Stimulated activated naive CD4-positive, alpha-beta T cell (primary cell): Measurements from ENCODE around the gene SRPX2.
A peak's percentile ranks its signal among the peaks of the same experiment; 100 is the strongest.

ENCODE experiments used
- DNase-seq, 6 experiments: peaks; one replicate each; lab custom pipeline; 2025; lab: John Stamatoyannopoulos, UW

SRPX2 gene

DNA sequence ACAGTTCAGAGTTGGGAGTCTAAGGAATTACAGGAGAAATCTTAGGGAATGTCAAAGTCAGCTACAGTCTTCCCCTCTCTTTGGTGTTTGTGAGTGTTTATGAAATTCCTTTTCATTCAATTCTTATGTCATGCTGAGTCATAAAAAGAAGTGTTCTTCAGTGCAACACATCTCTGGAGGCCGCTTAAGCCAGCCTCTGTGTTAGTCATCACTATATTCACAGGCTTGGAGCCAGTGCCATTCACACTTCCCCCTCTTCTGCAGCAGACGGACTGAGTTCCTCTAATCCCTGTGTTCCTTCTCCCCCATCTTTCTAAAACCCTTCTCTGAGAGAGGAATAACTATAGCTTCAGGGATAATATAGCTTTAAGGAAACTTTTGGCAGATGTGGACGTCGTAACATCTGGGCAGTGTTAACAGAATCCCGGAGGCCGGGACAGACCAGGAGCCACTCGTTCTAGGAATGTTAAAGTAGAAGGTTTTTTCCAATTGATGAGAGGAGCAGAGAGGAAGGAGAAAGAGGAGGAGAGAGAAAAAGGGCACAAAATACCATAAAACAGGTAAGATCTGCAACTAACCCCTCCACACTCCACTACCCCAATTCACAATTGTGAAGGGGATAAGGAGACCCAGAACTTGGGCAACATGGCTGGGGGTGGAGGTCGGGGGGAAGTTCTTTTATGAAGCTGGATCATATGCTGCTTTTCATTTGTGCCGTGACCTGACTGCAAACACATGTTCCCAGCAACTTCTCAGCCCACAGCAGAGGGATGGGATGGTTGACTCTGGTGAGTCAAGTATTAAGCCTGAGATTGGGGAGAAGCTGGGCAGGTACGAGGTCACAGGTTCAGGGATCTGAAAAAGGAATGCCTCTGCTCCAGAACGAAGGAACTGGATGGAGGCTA, at the start of gene SRPX2:
TSS of gene SRPX2 (plus strand) at position 244 of the 905 bp plus-strand sequence. CDS start 2,124 bp downstream, outside the sequence.
- DNase-seq = no peak

- no peak for DNase-seq
Observed at GRCh38 chrX:100596601-100597000, 47.4 kb upstream of the SRPX2 start.

DNA sequence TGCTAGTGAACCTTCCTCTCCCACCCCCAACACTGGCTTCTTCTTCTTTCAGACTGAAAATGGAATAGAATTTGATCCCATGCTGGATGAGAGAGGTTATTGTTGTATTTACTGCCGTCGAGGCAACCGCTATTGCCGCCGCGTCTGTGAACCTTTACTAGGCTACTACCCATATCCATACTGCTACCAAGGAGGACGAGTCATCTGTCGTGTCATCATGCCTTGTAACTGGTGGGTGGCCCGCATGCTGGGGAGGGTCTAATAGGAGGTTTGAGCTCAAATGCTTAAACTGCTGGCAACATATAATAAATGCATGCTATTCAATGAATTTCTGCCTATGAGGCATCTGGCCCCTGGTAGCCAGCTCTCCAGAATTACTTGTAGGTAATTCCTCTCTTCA, 44.5 kb upstream of the SRPX2 start:
- DNase-seq = no peak

- no peak for DNase-seq
Observed at GRCh38 chrX:100600340-100600739, 43.7 kb upstream of the SRPX2 start.

DNA sequence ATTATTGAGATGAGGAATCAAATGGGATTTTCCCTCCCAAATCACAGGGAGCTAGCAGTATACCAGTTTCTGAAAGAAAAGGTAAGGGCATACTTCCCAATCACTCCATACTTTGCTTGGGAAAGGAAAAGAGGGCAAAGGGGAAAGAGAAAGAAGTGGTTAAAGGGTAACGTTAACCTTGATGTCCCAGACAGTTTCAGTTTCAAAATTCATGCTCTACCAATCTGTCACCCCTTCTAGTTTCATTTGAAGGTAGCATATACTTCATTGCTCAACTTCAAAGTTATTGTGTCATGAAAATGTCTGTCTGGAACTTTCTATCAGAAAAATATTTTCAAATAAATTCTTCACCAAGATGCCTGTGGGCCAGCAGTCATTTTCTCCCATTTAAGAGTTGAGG, 43.2 kb upstream of the SRPX2 start:
- no peak for DNase-seq

DNA sequence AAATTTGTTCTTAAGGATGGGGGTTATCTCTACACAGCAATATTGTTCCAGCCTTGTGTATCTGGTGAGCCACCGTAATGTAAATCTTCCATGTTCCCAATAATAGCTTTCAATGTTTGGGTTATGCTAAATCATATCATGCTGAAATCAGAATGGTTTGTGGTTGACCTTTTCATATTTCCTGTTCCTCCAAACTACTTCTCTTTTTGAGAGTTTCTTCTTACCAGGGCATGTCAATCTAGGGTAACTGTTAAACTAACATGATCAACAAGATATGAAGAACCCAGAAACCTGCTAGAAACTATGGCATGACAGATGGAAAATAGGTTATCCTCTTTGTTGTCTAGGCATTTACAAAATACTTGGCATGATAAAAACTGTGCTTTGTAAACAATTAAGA, 37.2 kb upstream of the SRPX2 start:
- DNase-seq = no peak

DNA sequence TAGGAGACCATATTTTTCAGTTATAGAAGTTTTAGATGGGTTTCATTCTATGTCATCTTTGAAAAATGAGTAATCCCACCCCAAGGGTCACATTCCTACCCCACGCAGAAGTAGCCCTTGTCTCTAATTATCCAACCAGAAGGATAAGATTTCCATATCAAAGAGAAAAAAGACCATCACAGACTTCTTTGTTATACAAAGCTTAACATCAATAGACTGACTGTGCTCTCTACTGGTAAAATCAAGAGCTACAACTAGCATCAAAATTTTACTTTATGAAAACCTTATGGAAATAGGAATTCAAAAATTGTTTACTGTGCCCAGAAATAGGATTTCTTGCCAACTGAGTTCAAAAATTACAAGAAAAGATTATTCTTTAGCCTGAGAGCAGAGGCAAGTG, 34.4 kb upstream of the SRPX2 start:
- DNase-seq = no peak

DNA sequence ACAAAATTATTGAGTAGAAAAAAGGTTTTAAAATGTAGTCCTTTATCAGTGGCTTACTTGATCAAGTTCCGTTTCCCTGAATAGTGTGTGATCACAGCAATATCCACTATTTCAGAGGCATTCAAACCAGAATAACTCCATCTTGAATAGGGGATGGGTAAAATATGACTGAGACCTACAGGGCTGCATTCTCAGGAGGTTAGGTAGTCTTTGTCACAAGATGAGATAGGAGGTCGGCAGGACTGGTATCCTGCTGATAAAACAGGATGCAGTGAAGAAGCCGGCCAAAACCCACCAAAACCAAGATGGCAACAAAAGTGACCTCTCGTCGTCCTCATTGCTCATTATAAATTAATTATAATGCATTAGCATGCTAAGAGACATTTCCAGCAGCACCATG, 32.0 kb upstream of the SRPX2 start:
- DNase-seq = no peak

GRCh38 chrX:100615005-100615404, 29.0 kb upstream of the SRPX2 start:
- no peak for DNase-seq

DNA sequence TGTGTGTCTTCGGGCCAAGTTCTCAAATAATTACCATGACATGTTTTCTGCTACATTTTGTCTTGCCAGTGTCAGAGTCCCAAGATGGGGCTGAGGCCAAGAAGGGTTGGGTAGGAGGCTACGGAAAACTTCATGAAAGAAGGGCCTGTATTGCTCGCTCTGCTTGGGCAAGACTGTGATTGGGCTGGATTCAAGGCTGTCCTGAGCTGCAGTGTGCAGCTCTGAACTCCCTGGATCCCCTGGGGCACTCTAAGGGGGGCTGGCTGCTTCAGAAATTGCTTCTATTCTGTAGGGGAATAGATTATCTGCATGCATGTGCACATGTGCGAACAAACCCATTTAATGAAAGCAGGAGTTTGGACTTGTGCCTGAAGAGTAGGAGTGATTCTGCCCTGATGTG, 21.0 kb upstream of the SRPX2 start:
- no peak for DNase-seq

DNA sequence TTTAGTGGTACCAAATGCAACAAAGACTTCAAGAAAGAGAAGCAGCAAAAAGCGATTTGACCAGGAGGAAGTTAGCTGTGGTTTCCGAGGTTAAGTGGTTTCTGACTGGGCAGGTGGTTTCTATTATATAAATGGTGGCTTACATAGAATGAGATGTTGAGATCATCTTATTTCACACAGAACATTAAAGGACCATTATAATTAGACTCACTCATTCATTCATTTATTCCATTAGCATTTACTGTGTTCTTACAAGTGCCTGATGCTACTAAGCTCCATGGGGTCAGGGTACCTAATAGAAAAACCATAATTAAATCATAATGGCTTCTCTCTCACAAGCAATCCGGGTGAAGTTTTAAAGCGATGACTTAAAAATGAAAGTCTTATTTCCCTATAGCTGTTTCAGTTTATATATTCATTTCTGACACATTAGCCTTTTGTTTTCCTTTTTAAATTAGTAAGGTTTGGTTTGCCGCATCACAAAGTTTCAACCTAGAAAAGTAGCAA, 18.0 kb upstream of the SRPX2 start:
- no peak for DNase-seq

GRCh38 chrX:100635040-100635439, 9.0 kb upstream of the SRPX2 start:
- no peak for DNase-seq

DNA sequence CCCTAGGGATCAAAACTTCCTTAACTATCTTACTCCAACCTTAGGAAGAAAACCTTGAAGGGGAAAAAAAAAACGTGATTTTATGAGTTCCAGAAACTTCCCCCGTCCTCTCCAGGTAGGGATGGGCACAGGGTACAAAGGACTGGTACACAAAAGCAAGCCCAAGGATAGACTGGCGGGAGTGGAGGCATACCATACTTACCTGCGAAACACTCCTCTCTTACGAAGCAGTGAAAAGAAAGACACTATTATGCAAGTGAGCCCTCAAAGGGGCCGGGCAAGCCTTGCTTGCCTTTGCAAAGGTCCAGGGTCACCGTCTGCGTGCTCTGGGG, 8.0 kb upstream of the SRPX2 start:
- no peak for DNase-seq

DNA sequence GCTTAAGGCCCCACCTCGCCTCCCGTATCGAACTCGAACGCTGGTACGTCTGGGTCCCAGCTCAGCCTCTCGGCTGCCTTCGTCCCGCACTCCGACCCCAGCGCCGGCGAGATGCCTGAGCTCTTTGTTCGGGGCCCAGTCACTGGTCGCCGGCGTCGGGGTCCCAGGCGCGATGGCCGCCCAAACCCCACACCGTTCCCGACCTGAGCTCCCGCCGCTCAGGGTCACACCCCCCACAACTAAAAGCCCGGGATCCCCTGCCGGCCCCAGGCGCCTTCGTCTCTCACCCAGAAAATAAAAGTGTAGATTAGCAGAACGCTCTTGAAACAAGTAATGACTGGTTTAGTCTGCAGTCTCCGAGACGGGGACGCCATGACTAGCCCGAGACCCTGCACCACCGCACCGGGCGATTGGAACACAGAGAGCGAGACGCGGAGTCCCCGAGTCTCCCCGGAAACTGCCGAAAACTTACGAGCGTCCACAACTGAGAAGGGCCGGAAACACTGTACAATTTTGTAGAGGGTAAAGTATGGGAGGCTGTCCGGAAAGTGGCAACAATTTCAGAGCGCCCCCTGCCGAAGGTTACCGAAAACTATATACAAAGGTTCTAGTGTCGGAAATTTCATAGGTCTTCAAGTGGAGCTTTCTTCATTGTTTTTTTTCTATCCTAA, 7.5 kb upstream of the SRPX2 start, which contains the start of gene TSPAN6:
TSS of gene TSPAN6 (minus strand) at position 486 of the 671 bp plus-strand sequence. CDS start at position 374, 112 bp downstream.
- DNase-seq = peak; percentile 58 to 79 (median 70)

GRCh38 chrX:100642290-100642689, 1.7 kb upstream of the SRPX2 start:
- no peak for DNase-seq

GRCh38 chrX:100643212-100643611, 787 bp upstream of the SRPX2 start:
- DNase-seq = no peak

GRCh38 chrX:100645106-100645505, 1.1 kb downstream of the SRPX2 start:
- DNase-seq = no peak

DNA sequence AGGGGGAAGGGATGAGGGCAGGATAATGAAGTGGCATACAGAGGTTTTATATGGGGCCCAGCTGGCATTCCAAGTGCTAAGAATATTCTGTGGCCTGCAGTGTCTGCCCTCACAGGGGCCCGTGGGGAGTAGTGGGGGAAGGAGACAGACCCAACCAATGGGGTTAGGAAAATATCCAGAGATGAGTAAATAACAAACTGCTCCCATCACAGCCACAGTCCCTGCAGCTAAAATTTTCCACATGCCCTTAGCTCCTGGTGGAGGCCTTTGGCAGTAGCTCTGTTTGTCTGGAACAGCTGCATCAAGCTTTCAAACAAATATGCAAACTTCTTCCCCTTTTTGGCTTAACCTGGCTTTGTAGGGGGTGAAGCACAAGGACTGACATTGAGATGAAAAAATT, 3.1 kb downstream of the SRPX2 start:
- DNase-seq = no peak

DNA sequence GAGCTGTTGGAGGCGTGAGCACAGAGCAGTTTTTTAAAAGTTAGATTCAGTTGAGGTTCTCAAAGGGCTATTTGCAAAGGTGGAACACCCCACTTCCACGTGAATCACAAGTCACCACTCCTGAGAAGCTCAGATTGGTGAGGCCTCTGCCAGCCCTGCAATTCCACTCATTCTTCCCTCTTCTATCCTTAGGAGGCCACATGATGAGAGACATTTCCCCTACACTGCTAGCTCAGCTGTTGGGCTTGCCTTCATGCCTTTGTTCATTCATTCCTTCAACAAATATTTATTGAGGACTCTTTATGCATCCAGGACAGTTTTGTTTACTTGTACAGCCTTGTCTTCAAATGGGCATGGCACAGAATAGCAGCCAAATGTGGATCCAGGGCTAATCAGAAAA, 3.7 kb downstream of the SRPX2 start:
- no peak for DNase-seq

- DNase-seq = no peak
Observed at GRCh38 chrX:100648458-100649417, 4.7 kb downstream of the SRPX2 start.

GRCh38 chrX:100649550-100650356, 5.8 kb downstream of the SRPX2 start:
- no peak for DNase-seq
